ENCODE results near the gene WHAMM.
"Not testable (repeated sequence)": the region's sequence is repeated elsewhere in the genome, so short reads cannot be mapped to it uniquely, and the experiment has no call there.

Gene WHAMM, protein sequence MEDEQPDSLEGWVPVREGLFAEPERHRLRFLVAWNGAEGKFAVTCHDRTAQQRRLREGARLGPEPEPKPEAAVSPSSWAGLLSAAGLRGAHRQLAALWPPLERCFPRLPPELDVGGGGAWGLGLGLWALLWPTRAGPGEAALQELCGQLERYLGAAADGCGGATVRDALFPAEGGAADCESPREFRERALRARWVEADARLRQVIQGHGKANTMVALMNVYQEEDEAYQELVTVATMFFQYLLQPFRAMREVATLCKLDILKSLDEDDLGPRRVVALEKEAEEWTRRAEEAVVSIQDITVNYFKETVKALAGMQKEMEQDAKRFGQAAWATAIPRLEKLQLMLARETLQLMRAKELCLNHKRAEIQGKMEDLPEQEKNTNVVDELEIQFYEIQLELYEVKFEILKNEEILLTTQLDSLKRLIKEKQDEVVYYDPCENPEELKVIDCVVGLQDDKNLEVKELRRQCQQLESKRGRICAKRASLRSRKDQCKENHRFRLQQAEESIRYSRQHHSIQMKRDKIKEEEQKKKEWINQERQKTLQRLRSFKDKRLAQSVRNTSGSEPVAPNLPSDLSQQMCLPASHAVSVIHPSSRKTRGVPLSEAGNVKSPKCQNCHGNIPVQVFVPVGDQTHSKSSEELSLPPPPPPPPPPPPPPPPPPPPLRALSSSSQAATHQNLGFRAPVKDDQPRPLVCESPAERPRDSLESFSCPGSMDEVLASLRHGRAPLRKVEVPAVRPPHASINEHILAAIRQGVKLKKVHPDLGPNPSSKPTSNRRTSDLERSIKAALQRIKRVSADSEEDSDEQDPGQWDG

DNA sequence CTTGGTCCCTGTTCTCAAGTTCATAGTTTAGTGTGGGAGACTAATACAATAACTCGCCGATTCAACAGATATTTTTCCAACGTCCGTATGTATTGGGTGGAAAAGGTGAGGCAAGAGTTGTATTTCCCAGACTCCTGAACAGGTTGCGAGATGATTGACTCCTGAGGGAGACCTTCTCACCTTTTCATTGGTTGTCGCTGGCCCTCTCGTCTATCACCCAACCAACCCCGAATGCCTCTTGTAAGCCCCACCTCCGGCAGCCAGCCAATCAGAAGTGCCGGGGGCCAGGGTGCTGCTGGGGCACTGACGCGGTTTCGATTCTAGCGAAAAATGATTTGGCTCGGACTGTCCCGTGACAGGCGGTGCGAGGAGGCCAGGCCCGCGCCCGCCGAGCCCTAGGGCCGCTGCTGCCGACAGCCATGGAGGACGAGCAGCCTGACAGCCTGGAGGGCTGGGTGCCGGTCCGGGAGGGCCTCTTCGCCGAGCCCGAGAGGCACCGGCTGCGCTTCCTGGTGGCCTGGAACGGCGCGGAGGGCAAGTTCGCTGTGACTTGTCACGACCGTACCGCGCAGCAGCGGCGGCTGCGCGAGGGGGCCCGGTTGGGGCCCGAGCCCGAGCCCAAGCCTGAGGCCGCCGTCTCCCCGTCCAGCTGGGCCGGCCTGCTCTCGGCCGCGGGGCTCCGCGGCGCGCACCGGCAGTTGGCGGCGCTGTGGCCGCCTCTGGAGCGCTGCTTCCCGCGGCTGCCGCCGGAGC lies at the start of gene WHAMM:
Gene WHAMM (plus strand): TSS at position 321 of the 753 bp plus-strand sequence. CDS start 99 bp downstream, at position 420.
- DNase-seq = peak; percentile 99

DNA sequence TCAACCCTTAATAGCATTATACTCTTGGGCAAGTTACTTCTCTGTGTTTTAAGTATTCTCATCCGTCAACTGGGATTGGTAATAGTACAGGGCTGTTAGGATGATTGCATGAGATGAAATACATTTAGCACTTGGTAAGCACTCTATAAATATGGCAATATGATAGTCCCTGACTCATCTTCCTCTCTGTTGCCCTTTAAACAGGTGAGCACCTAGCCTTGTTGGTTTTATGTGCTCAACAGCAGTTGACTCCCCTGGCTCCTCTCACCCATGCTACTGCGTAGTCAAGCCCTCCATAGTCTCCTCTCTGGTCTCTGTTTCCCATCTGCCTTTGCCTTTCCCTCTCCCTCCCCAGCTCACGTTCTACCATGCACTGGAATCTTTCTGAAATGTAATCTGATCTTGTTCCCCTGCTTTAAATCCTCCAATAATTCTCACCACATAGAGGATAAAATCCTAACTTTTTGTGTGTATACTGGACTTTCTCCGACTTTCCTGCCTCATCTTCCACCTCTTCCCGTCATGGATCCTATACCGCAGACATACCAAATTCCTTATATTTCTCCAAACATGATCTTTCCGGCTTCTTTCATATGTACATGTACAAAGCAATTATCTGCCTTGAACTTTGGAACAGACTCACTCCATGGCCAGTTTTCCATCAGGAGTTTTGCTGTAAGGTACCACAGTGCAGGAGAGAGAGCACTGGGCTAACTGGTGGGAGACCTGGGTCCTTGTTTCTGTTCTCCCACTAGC lies 45.9 kb upstream of the WHAMM start:
- DNase-seq = no peak

DNA sequence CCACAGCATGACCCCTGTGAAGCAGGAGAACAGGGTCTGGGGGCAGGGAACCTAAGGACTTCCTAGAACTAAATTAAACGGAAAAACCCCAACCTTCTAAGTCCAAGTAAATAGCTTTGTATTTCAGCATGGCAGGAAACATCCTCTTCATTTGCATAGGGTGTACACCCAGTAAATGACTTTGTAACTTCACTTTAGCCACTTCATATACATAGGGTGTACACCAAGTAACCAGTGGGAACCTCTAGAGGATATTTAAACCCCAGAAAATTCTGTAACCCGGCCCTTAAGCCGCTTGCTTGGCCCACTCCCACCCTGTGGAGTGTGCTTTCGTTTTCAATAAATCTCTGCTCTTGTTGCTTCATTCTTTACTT lies 45.3 kb upstream of the WHAMM start:
- no peak for DNase-seq

DNA sequence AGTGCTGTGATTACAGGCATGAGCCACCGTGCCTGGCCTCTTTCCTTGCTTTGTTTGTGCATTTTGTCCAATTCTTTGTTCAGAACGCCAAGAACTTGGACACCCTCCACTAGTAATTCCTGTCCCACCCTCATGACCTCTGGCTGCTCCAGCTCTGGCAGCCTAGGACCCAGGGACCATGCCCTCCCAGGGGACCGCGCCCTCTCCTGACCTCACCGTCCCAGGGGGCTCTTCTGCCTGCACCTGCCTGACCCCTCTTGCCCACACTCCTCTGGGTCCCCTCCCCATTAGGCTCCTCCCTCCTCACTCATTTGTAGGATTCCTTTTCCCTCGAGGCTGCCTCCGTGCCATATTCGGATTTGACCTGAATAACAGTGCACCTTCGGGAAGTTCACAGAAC lies 44.7 kb upstream of the WHAMM start:
- no peak for DNase-seq

DNA sequence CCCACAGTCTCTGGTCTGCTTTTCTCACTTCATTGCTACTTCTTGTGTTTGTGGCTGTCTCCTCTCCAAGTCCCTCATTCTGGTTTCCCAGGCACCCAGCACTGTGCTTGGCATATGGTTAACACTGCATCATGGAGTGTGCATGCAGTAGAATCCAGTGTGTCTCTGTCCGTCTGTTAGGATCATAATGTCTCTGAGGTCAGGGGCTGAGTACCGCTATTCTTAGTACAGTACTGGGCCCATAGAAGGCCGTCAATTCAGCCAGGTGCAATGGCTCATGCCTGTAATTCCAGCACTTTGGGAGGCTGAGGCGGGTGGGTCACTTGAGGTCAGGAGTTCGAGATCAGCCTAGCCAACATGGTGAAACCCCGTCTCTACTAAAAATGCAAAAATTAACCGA lies 43.2 kb upstream of the WHAMM start:
- not testable (repeated sequence) for DNase-seq

DNA sequence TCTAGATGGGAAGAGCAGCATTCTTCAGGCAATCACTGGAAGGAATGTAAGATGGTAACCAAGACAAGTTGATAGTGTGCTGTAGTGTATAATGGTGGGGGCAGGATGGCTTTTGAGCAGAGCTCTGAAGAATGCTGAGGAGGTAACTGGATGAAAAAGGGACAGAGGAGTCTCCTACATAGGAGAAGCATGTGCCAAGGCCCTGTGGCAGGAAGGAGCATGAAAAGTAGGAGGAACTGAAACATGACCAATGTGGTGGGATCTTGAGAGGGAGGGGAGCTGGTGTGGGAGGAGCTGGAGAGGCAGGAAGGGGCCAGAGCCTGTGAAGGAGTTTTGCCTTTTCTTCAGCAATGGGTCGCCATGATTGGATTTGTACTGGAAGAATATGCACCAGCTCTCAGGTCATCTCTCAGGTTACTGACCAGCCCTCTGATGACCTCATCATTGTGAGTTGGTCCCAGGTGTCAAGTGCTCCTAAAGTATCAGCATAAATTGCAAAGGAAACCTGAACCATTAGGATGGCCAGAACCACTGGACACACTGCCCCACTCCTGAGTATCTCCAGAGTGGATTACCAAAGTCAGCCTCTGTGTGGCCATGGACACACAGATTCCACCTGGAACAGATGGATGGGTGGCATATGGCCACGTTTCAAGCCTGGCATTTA lies 42.1 kb upstream of the WHAMM start:
- no peak for DNase-seq

DNA sequence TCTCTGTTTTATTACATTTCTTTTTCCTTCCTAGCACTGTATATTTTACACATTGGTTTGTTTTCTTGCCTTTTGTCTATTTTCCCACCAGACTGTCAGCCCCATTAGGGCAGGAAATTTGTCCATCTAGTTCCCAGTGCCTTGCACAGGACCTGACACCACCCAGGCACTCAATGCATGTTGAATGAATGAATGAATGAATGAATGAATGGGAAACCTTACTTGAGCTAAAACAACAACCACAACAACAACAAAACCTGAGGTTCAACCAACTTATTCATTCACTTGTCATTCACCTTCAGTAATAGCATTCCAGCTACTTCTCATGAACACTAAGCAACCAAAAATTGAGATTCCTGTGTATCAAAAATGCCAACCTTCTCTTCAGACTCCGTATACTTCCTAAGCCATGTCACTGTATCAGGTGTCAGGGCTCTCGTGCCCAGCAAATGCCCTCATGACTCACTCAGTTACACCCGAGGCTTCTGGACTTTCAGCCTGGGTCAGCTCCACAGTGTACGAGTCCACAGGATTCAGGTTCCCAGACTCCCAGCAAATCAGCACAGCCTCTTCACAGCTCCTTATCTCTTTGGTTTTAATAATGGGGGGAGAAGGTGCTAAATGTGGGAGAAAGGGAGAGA lies 40.9 kb upstream of the WHAMM start:
- no peak for DNase-seq

DNA sequence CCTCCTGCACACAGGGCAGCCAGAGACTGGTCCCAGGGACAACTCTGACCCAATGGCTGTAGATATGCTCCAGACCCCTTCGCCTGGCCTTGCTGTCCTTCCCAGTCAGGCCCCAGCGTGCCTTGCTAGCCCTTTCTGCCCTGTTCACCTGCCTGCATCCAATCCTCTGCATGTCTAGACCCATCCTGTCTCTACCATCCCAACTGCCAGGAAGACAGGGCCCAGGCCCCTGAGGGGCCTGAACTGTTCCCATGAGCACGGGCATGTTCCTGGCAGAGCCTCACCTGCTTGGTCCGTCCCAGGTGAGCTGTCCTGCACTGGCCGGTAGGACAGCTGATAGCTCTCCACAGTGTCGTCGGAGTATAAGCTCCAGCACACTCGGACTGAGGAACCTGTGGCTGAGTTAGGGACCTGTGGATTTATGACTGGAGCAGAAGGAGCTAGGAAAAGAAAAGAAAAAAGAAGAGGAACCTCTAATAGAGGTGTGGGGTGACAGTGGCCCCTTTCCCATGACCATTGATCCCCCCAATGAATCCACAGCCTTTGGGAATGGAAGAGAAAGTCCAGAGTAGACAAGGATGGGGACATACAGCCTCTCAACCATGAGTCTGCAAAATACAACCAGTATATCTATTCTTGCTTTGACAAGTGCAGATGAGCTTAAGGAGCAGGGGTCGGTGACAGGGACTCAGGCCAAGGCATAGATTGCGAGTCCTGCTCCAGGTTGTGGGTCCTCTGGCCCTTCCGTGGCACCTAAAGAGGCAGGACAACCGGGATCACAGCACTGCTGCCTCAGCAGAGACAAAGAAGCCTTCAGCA lies 37.4 kb upstream of the WHAMM start:
- DNase-seq = no peak

DNA sequence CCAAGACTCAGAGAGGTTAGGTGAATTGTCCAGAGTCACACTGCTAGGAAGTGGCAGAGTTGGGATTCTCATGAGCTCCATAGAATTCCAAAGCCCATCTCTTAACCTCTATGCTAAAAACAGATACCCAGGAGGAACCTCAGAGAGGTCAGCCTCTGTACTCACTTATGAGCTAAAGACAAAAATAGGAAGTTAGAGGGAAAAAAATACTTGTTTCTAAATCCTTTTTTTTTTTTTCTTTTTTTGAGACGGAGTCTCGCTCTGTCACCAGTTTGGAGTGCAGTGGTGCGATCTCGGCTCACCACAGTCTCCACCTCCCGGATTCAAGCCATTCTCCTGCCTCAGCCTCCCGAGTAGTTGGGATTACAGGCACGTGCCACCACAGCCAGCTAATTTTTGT lies 34.9 kb upstream of the WHAMM start:
- no peak for DNase-seq

DNA sequence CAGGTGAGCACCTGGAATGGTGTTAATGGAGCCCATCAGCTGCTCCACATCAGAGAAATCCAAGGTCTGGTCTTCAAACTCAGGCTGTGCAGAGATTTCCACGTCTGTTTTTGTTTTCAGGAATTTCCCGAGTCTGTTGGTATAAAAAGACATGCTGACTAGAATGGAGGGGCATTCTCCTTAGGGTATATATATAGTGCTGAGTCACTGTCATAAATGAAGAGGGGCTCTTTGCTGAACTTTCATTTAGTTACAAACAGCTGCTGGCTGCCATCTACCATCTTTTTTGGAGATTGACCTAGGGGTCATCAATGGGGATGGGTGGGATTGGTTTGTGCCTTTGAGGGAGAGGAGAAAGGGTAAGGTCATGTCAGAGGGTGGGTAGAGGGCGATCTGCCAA lies 30.7 kb upstream of the WHAMM start:
- no peak for DNase-seq

DNA sequence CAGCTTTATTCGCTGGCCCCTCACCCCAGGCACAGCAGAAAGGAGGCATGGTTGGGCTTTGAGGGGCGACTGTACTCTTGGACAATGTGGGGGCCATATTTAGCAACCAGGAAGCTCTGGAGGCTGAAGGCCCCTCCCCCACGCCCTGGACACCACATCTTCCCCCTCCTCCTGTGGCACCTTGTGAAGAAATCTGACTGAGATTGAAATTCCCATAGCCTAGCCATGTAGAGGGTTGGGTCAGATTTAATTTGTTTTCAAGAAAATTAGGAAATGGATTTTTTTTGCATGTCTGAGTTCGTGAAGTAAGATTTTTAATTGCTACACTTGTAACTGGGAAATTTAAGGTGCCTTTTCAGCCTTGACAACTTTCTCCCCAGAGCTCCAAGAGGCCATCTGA lies 28.1 kb upstream of the WHAMM start:
- DNase-seq = no peak

DNA sequence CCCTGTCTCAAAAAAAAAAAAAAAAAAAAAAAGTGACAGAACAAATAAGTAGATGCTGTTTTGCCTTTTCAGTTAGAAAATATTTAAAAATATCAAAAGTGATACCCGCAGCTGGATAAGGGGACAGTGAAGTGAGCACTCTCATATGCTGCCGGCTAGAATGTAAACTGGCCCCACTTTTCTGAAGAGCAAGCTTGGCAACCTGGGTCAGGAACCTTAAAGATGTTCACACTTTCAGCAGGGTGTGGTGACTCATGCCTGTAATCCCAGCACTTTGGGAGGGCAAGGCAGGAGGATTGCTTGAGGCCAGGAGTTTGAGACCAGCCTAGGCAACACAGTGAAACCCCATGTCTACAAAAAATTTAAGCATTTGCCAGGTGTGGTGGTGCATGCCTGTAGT lies 20.9 kb upstream of the WHAMM start:
- DNase-seq = no peak

DNA sequence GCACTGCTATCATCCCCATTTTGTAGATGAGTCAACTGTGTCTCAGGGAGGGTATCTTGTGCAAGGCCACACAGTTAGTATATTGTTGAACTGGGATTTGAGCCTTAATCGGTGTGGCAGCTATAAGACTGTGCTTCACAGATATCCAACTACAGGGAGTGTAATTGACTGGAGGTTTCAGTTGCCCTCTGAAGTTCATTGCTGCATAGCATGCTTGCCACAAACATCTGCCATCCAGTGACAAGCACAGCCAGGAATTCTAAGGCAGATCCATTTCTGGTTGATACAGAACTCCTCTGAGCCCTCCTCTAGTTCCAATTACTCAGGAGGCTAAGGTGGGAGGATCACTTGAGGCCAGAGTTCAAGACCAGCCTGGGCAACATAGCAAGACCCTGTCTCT lies 19.9 kb upstream of the WHAMM start:
- no peak for DNase-seq

DNA sequence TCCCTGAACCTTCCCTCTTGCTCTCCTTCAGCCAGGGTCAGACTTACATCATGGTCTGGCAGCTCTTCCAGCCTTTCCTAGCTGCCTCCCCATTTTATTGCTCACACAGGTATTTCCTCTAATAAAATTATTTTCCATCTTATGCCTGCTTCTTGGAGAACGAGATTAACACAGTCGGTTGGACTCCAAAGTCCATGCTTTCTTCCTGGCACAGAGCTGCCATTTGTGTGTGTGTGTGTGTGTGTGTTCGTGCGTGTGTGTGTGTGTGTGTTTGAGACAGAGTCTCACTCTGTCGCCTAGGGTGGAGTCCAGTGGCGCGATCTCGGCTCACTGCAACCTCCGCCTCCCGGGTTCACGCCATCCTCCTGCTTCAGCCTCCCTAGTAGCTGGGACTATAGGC lies 19.1 kb upstream of the WHAMM start:
- no peak for DNase-seq

DNA sequence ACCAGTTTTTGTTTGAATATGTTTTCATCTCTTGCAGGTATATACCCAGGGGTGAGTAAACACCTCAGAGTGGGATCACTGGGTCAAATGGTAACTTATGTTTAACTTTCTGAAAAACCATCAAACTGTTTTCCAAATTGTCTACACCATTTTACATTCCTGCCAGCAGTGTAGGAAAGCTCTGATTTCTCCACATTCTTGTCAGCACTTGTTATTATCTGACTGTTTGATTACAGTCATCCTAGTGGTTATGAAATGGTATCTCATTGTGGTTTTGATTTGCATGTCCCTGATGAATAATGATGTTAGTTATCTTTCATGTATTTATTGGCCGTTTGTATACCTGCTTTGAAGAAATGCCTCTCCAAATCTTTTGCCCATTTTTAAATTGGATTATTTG lies 17.4 kb upstream of the WHAMM start:
- DNase-seq = no peak

DNA sequence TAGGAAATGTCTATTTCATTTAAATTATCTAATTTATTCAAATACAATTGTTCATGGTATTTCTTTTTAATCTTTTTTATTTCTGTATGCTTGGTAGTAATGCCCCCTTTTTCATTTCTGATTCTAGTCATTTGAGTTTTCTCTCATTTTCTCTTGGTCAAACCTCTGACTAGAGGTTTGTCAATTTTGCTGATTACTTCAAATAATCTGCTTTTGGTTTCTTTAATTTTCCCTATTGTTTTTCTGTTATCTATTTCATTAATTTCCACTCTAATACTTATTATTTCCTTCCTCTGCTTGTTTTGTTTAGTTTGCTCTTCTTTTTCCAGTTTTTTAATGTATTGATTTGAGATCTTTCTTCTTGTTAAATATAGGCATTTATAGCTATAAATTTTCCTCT lies 15.7 kb upstream of the WHAMM start:
- DNase-seq = no peak

DNA sequence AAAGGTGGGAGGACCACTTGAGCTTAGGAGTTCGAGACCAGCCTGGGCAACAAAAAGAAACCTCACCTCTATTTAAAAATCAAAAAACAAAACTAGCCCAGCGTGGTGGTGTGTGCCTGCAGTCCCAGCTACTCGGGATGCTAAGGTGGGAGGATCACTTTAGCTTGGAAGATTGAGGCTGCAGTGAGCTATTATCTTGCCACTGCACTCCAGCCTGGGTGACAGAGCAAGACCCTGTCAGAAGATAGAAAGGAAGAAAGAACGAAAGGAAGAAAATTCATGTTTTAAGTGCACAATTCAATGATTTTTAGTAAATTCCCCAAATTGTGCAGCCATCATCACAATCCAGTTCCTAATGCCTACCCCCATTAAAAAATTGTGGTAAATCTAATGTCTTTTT lies 11.3 kb upstream of the WHAMM start:
- DNase-seq = no peak

DNA sequence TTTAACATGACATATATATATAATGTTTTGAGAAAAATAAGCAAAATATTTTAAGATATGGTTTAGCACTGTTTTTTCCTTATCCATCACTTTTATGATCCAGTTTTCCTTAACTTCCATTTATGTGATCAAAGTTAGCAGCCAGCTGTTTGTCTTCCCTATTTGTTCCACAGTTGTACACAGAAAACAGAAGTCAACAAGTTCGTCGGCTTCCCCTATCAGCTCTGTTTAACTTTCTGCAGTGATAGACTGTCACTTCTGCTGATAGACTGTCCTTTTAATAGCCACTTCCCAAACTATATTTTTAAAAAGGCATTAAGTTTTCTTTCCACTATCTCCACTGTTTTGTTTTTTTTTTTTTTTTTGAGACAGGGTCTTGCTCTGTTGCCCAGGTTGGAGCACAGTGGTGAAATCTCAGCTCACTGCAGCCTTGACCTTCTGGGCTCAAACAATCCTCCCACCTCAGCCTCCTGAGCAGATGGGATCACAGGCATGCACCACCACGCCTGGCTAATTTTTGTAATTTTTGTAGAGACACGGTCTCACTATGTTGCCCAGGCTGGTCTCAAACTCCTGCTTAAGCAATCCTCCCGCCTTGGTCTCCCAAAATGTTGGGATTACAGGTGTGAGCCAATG lies 10.8 kb upstream of the WHAMM start:
- DNase-seq = no peak

DNA sequence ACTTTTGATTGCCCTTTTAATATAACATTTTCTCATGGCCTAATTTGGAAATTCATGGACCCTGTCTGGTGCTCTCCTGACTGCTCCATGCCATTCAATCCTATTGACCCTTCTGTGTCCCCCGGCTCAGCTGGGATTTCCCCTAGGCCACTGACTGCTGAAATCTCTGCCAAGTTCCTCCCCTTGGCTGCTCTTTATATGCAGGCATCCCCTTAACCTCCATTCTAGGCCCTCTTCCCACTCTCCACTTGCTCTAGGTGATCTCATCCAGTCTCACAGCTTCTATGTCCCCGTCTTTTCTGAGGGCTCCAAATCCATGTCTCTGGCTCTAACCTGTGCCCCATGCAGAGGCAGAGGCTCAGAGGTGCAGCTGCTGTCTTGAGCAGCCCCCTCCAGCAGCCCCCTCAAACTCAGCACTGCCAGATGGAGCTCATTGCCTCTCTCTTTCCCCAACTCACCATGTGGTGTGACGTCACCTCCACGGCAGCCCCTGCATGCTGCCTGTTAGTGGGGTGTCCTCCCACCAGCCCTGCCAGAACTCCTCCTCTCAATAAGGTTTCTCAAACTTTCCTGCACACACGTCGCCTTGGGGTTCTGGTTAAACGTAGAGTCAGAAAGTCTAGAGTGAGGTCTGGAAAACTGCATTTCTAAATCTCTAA lies 10.1 kb upstream of the WHAMM start:
- DNase-seq = no peak

DNA sequence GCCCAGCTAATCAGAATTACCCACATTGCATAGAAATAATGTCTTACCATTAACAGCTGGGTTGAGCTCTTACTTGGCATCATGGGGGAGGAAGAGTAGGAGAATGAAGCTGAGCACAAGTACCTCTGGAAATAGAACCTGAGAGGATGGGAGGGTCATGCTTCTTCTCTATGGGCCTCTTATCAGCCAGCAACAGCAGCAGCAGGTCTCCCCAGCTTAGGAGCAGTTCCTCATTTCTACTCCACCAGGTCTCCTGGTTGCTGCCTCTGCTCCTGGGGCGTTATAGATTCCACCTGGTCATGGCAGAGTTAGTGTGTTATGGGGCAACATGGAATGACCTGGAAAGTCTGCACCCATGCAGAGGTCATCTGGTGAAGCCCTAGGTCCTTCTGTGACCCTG lies 6.9 kb upstream of the WHAMM start:
- DNase-seq = peak; percentile 91

All from hematopoietic multipotent progenitor cell treated with erythropoietin and hydrocortisone succinate and interleukin-3 and kit ligand, for 6 days (in vitro differentiated cells).